AG04450 (cell line): ENCODE data around the gene CSGALNACT2. TPM values are rescaled to one million over a fixed set of nuclear protein-coding genes. Genes with fewer than 3 reads are reported as not detected.

ENCODE experiments used
- CTCF ChIA-PET: fragments of 300-600, 350-600 bp; formaldehyde crosslinking; extraction: SDS; loops from one replicate; lab custom pipeline; 2022; ENCODE audit warnings: antibody characterized with exemption, inconsistent platforms; lab: Charles Lee
- POLR2A ChIA-PET: fragments of 350-600 bp; formaldehyde crosslinking; extraction: SDS; loops from one replicate; lab custom pipeline; 2021; ENCODE audit warnings: antibody characterized with exemption, inconsistent platforms; lab: Yijun Ruan, JAX
- DNase-seq: peaks from one replicate; pipeline ENCODE4 v3.0.0-alpha.2; 2011; ENCODE audit warnings: low read depth, low spot score
- H3K27ac ChIP-seq: one replicate; pipeline ENCODE4 v1.5.1; 2012; ENCODE audit warnings: low read depth, low read length, control low read depth
- H3K27me3 ChIP-seq: one replicate; pipeline ENCODE4 v1.6.0; 2012; ENCODE audit warnings: low read length; ENCODE audit not compliant: control insufficient read depth, insufficient read depth
- H3K4me3 ChIP-seq: 2 replicates; pipeline ENCODE4 v1.5.1; 2011; ENCODE audit warnings: mild to moderate bottlenecking, low read depth, low read length, control low read depth
- H3K9me3 ChIP-seq: 2 replicates; pipeline ENCODE4 v1.5.1; 2012; ENCODE audit warnings: low read length; ENCODE audit not compliant: control insufficient read depth, insufficient read depth
- CTCF ChIP-seq: IDR thresholded peaks from 2 replicates; pipeline ENCODE4 v1.5.1; 2011; ENCODE audit warnings: low read depth, low read length, control low read depth, inconsistent platforms
- polyA plus RNA-seq: library from polyadenylated mRNA; depleted of rRNA; stranded (reverse); fragments of >200 nt; gene quantifications from 2 replicates; pipeline ENCODE4 v1.2.3, GENCODE V29; 2011

Gene CSGALNACT2
- polyA plus RNA-seq, 1 experiment: 23.0 TPM

GRCh38 chr10:43187213-43187612, 49.0 kb downstream of the CSGALNACT2 start:
- ChIA-PET POLR2A (no interaction called here), CTCF (no interaction called here)
- DNase-seq: no peak
- H3K4me3 ChIP-seq: no peak overlapping the region
- no peak for TF ChIP-seq CTCF
- H3K27me3 ChIP-seq: no peaks in the 10 kb centered on the region
- no peak overlapping the region for H3K27ac ChIP-seq
- H3K9me3 ChIP-seq: no peaks in the 10 kb centered on the region

- Histone ChIP-seq H3K4me3 (no peak overlapping the region), H3K27ac (no peak overlapping the region), H3K27me3 (no peaks in the 10 kb centered on the region), H3K9me3 (no peaks in the 10 kb centered on the region)
- TF ChIP-seq CTCF: no peak
- DNase-seq: no peak
- CTCF ChIA-PET: interaction anchor here (1.4 kb wide), 1 partner anchor 9 kb away, joined by 4 read pairs; no protein-coding TSS in a partner anchor
- POLR2A ChIA-PET: no interaction called here
Measured at GRCh38 chr10:43188702-43189101, 50.5 kb downstream of the CSGALNACT2 start.

GRCh38 chr10:43190289-43190688, 52.0 kb downstream of the CSGALNACT2 start:
- no peak for DNase-seq
- no peaks in the 10 kb centered on the region for H3K9me3 ChIP-seq
- no peak overlapping the region for H3K4me3 ChIP-seq
- H3K27me3 ChIP-seq: no peaks in the 10 kb centered on the region
- no peak for TF ChIP-seq CTCF
- CTCF ChIA-PET: interaction anchor here (1.4 kb wide), 1 partner anchor 7 kb away, joined by 4 read pairs; no protein-coding TSS in a partner anchor
- H3K27ac ChIP-seq: no peak overlapping the region
- POLR2A ChIA-PET: no interaction called here

GRCh38 chr10:43190775-43191174, 52.5 kb downstream of the CSGALNACT2 start:
- CTCF ChIA-PET: interaction anchor here (1.4 kb wide), 1 partner anchor 14 kb away, joined by 5 read pairs; no protein-coding TSS in a partner anchor
- DNase-seq: no peak

GRCh38 chr10:43192884-43193283, 54.6 kb downstream of the CSGALNACT2 start:
- POLR2A ChIA-PET: no interaction called here
- peaks cover 2% of the 10 kb centered on the region for H3K27me3 ChIP-seq
- H3K27ac ChIP-seq: no peak overlapping the region
- no peak for DNase-seq
- no peak overlapping the region for H3K4me3 ChIP-seq
- H3K9me3 ChIP-seq: no peaks in the 10 kb centered on the region
- CTCF ChIA-PET: interaction anchor here (1.9 to 2.3 kb wide), 2 partner anchors 9 to 12 kb away, joined by 11 to 15 read pairs; no protein-coding TSS in a partner anchor
- no peak for TF ChIP-seq CTCF

More at GRCh38 chr10:43190775-43191174, 52.5 kb downstream of the CSGALNACT2 start:
- H3K27me3 ChIP-seq: no peaks in the 10 kb centered on the region
- no peak overlapping the region for H3K4me3 ChIP-seq
- H3K9me3 ChIP-seq: no peaks in the 10 kb centered on the region
- POLR2A ChIA-PET: no interaction called here
- no peak overlapping the region for H3K27ac ChIP-seq
- no peak for TF ChIP-seq CTCF
